Lower leg skin (tissue), 4 donors: Measurements from ENCODE around the gene CZIB. TPM values are rescaled to one million over a fixed set of nuclear protein-coding genes. Genes with fewer than 3 reads are reported as not detected.
"Not testable (repeated sequence)": the region's sequence is repeated elsewhere in the genome, so short reads cannot be mapped to it uniquely, and the experiment has no call there.

ENCODE experiments used
- DNase-seq, 2 donors: peaks; one replicate each; pipeline ENCODE4 v3.0.0-alpha.2; 2019; ENCODE audit warnings: low spot score in 2 of 2
- H3K4me3 ChIP-seq: fragments of 200-600 bp; sonication (generic); 2 replicates; pipeline ENCODE4 v1.5.1; 2017; ENCODE audit warnings: mild to moderate bottlenecking, low read depth; ENCODE audit not compliant: poor library complexity, severe bottlenecking
- CTCF ChIP-seq, 3 donors: fragments of 450-650 bp; IDR thresholded peaks; one replicate each; pipeline ENCODE4 v1.5.1; 2016; ENCODE audit warnings: antibody characterized with exemption in 3 of 3, mild to moderate bottlenecking in 3 of 3, moderate library complexity in 2 of 3
- POLR2A ChIP-seq, 2 donors: fragments of 450-650 bp; IDR thresholded peaks; one replicate each; pipeline ENCODE4 v1.6.1; 2016 to 2017; ENCODE audit warnings: antibody characterized with exemption in 2 of 2, mild to moderate bottlenecking in 1 of 2, moderate library complexity in 1 of 2
- WGBS, 2 donors: methylation state at CpG; one replicate each; pipeline ENCODE4 v1.1.5; 2018; 5-methylcytosine and 5-hydroxymethylcytosine counted together
- intact Hi-C: fragments of 100-400 bp; cut with DNase I; formaldehyde crosslinking; loops from one replicate; pipeline ENCODE4 v1.15.0; 2023; ENCODE audit warnings: low total_unique reads
- total RNA-seq, 4 donors: library from RNA; depleted of rRNA; stranded (reverse); fragments of >200 nt; gene quantifications; one replicate each; pipeline ENCODE4 v1.1.0, GENCODE V29; 2016

The CZIB gene
- total RNA-seq, 4 donors from 2014 or later, result 19.1 to 39.8 (median 29.0) TPM

GRCh38 chr1:53210352-53210751 lies 10.1 kb downstream of the CZIB start:
- H3K4me3 ChIP-seq, result no peak overlapping the region
- TF ChIP-seq CTCF (IDR thresholded peaks at IDR 0.05) (no peak), POLR2A (IDR thresholded peaks at IDR 0.05) (no peak)
- intact Hi-C loops, result no loop called here
- WGBS, 2 donors, result 87 to 91% methylated on average over 7 of the region's 7 CpGs
- DNase-seq, result no peak

- no peak overlapping the region for H3K4me3 ChIP-seq
- intact Hi-C loops, result no loop called here
- WGBS, 2 donors, result 21 to 28% methylated on average over 1 of the region's 1 CpG
- TF ChIP-seq CTCF (IDR thresholded peaks at IDR 0.05) (no peak), POLR2A (IDR thresholded peaks at IDR 0.05) (no peak)
- DNase-seq, result no peak
Observed at GRCh38 chr1:53207726-53208125, 12.7 kb downstream of the CZIB start.

GRCh38 chr1:53206735-53207379 lies 13.6 kb downstream of the CZIB start:
- no peak for TF ChIP-seq POLR2A (IDR thresholded peaks at IDR 0.05)
- WGBS, 2 donors, result 56 to 93% methylated on average over 1 of the region's 1 CpG
- H3K4me3 ChIP-seq, result no peak overlapping the region
- intact Hi-C loops, result no loop called here
- DNase-seq, result no peak

- intact Hi-C loops, H3K4me3 ChIP-seq, DNase-seq: not testable (repeated sequence)
- 96 to 100% methylated on average over 3 of the region's 3 CpGs for WGBS, 2 donors
Observed at GRCh38 chr1:53206083-53206685, 14.2 kb downstream of the CZIB start.

GRCh38 chr1:53205496-53205895 lies 14.9 kb downstream of the CZIB start:
- DNase-seq, H3K4me3 ChIP-seq, intact Hi-C loops: not testable (repeated sequence)
- WGBS, 2 donors, result 63 to 83% methylated on average over 1 of the region's 1 CpG

GRCh38 chr1:53203466-53203865 lies 17.0 kb downstream of the CZIB start:
- 88 to 95% methylated on average over 3 of the region's 3 CpGs for WGBS, 2 donors
- intact Hi-C loops, result no loop called here
- H3K4me3 ChIP-seq, result no peak overlapping the region
- no peak for DNase-seq
- no peak for TF ChIP-seq CTCF (IDR thresholded peaks at IDR 0.05)
- TF ChIP-seq POLR2A (IDR thresholded peaks at IDR 0.05), result no peak

- intact Hi-C loops, result no loop called here
- DNase-seq, result peak; percentile 46 to 86
- no peak for TF ChIP-seq CTCF (IDR thresholded peaks at IDR 0.05)
- TF ChIP-seq POLR2A (IDR thresholded peaks at IDR 0.05), result no peak
- no peak overlapping the region for H3K4me3 ChIP-seq
- 20 to 36% methylated on average over 4 of the region's 4 CpGs for WGBS, 2 donors
Observed at GRCh38 chr1:53198241-53198651, 22.2 kb downstream of the CZIB start.
